CD4-positive, alpha-beta T cell treated with Interleukin-12 subunit alpha and Interleukin-12 subunit beta, for 1 hour (primary cell): ENCODE data around the gene LAMC3.
"Not testable (repeated sequence)": the region's sequence is repeated elsewhere in the genome, so short reads cannot be mapped to it uniquely, and the experiment has no call there.

Source experiments
- DNase-seq: peaks from one replicate; pipeline ENCODE4 v3.0.0-alpha.2; 2020

LAMC3 gene

DNA sequence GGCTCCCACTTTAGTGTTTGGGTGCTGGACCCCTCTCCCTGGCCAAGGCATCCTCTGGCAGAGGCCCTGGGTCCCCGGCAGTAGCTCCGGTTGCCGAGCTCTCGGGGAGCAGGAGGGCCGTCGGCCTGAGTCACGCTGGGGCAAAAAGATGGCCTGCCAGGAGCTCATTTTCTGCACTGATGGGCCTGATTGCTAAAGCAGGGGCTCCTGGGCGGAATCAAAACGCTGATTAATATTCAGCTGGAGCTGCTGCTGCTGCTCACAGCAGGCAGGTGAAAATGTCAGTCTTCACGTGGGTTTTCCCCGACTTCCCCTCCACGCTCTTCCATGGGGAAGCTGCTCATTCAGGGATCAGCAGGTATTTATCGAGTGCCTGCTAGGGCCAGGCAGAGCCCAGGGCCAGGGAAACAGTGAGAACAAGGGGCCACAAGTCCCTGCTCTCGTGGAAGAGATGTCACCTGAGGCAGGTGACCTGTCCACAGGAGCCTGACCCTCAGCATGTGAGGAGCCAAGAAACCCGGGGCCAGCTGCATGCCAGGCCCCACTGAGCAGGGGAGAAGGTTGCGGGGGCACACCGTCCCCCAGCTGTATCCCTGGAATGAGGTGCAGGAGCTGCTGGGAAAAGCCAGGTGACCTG lies 22.1 kb downstream of the LAMC3 start:
- no peak for DNase-seq

DNA sequence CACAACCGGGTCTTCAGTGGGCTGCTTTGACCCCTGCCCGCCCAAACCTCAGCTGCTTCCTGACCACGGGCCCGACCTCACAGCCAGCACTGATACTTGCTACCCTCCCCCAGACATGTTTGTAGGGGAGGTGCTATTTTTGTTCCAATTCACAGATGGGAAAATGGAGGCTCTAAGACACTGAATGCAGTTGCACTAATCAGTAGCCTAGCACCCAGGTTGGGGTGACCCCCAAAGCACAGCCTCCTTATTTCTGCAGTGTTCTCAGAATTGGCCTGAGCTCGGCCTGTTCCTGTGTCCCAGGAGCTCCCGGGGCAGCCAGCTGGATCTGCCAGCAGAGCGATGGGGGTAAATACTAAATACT lies 22.6 kb downstream of the LAMC3 start:
- no peak for DNase-seq

DNA sequence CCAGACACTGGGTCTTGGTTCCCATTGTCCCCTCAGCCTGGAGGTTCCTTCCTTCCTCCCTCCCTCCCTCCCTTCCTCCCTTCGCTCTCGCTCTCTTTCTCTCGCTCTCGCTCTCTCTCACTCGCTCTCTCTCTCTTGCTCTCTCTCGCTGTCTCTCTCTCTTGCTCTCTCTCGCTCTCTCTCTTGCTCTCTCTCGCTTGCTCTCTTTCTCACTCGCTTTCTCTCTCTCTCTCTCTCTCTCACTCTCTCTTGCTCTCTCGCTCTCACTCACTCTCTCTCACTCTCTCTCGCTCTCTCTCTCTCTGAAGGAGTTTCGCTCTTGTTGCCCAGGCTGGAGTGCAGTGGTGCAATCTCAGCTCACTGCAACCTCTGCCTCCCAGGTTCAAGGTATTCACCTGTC lies 23.4 kb downstream of the LAMC3 start:
- no peak for DNase-seq

DNA sequence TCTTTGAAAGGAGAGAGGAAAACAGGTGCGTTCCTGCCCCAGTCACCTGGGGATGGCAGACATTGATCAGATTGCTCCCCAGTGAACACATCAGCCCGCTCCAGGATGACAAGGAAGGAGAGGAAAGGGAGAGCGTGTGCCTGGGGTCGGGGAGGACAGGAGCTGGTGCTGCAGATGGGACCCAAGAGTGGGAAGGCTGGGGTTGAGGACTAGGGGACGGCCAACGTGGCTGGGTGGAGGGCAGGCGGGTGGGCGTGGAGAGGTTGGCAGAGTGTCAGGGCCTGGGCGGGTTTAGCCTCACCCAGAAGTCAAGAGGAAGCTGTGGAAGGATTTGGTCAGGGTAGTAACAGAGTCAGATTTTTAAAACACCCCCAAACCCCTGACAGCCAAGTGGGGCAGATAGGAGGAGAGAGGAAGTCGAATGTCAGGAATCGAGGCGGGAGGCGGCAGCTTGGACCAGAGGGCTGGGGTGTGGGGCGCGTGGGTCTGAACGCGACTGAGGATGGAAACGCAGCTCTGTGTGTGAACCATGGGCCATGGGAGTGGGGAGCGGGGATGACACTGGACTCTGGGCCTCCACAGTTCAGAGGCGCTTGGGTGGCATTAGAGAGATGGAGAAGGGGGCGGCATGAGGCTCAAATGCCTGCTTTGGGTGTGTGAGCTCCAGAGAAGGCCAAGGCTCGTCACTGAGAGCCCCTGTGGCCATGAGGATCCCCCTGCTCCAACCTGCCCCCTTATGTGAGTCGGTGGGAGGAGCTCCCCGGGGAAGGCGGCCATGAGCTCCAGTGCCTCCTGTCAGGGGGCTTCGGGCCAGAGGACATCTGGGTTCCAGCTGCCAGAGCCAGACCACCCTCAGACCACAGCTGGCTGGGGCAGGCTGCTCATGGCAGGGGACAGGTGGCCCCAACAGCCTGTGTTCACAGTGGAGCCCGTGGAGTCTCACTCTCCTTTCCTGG lies 24.6 kb downstream of the LAMC3 start:
- DNase-seq, result no peak

DNA sequence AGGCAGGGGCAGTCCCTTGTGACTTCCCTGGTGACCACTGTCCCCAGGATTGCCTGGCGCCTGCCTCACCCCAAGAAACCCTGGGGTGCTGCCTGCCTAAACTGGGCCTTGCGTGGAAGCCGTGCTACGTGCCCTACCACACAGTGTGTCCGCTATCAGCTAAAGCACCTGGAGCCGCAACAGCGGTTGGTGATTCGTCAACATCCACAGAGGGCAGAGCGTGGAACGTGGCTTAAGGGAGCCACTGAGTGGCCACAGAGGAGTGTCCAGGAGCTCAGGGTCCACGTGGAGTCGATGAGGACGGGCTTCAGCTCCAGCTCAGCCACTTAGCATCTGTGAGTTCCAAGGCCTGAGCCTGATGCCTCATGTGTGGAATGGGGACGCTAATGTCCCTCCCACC lies 25.3 kb downstream of the LAMC3 start:
- no peak for DNase-seq

DNA sequence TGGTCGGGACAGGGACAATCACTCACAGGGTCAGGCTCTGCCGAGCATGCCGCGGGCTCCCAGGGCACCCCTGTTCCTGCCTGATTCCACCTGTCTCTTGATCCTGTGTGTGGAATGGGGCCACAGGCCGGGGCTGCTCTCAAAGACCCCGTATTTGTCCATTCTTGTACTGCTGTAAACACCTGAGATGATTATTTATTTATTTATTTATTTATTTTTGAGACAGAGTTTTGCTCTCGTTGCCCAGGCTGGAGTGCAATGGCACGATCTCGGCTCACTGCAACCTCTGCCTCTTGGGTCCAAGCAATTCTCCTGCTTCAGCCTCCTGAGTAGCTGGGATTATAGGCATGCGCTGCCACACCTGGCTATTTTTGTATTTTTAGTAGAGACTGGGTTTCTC lies 25.8 kb downstream of the LAMC3 start:
- DNase-seq, result not testable (repeated sequence)

DNA sequence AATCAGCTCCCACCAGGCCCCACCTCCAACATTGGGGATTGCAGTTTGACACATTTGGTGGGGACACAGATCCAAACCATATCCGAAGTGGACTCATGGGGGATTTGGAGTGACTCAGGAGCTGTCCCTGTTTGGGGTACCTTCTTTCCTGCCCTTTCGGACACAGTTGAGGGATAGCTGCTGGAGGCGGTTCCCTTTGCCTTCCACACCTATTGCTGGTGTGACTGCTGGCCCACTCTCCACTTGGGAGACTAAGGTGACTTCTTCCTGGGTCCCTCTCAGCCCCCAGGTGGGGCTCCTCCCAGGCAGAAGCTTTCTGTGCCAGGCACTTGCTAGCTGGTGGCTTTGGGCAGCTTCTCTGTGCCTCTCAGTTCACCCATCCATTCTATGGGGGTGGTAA lies 26.6 kb downstream of the LAMC3 start:
- DNase-seq, result no peak

DNA sequence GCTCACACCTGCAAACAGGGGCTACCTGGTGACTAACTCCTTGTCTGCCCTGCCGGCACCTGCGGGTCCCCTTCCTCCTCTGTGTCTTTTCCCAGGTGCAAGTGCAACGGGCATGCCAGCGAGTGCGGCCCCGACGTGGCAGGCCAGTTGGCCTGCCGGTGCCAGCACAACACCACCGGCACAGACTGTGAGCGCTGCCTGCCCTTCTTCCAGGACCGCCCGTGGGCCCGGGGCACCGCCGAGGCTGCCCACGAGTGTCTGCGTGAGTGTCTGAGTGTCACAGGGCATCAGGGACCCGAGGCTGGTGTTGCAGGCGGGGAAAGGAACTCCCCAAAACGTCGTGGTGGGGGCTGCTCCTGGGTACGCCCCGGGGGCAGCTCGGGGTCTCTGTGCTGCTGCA lies 27.1 kb downstream of the LAMC3 start:
- no peak for DNase-seq

DNA sequence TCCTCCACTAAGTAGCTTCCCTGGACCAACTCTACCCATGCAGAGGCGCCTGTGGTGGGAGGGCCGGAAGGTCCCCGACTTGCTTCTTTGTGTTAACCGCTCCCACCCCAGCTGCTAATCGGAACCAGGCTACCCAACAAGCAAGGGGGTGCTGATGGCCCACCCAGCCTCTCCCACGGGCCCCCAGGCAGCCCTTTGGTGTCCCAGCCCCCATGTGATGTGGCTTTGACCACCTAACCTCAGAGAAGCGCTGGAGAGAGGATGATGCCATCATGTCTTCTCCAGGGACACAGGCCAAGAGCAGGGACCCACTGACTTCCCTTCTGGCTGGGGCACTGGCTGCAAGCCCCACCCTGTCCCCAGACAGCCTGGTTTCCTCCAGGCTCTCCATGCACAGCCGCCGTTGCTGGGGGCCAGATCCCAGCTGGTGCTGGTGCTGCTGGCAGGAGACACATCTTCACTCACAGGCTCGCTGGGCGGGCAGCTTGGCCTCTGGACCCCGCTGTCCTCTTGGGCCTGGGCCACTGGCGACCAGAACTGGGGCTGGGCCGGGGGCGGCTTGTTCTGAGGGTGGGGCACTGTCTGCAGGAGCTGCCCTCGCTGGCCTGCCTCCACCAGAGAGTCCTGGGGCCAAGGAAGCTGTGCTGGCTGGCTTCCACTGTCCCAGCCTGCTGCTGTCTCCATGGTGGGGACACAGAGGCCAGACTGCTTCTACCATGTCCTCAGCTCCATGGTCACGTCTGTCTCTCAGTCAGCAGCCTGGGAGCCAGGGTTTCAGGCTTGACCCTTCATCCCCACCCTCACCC lies 27.8 kb downstream of the LAMC3 start:
- DNase-seq, result no peak

DNA sequence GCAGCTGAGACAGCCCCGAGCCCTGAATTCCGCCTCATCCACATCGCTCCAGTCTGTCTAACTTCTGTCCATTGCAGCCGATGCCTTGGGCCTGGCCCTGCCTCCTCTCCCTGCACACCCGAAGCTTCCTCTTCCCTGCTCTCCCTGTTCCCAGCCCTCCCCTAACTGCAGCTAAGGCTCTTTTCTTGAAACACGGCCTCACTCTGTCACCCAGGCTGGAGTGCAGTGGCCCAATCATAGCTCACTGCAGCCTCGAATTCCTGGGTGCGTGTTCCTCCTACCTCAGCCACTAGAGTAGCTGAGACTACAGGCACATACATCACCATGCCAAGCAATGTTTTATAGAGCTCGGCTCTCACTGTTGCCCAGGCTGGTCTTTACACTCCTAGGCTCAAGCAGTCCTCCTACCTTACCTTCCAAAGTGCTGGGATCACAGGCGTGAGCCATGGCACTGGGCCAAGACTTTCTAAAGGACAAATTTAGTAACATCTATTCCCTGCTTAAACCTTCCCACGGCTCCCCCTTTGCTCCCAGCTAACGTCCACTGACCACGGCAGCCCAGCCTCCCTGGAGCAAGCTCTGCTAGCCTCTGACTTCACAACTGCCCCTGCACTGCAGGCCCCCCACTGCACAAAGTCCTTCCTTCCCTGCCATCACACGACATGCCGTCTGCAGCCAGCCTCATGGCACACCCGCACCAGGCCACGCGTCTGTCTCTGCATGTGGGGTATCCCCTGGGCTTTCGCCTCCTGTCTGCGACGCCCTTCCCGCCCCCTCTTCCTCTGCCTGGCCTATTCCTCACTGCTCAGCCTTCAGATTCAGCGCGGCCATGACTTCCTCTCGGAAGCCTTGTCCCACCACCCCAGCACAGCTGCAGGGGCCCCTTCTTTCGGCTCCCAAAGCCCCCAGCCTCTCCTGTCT lies 28.6 kb downstream of the LAMC3 start:
- DNase-seq, result no peak

DNA sequence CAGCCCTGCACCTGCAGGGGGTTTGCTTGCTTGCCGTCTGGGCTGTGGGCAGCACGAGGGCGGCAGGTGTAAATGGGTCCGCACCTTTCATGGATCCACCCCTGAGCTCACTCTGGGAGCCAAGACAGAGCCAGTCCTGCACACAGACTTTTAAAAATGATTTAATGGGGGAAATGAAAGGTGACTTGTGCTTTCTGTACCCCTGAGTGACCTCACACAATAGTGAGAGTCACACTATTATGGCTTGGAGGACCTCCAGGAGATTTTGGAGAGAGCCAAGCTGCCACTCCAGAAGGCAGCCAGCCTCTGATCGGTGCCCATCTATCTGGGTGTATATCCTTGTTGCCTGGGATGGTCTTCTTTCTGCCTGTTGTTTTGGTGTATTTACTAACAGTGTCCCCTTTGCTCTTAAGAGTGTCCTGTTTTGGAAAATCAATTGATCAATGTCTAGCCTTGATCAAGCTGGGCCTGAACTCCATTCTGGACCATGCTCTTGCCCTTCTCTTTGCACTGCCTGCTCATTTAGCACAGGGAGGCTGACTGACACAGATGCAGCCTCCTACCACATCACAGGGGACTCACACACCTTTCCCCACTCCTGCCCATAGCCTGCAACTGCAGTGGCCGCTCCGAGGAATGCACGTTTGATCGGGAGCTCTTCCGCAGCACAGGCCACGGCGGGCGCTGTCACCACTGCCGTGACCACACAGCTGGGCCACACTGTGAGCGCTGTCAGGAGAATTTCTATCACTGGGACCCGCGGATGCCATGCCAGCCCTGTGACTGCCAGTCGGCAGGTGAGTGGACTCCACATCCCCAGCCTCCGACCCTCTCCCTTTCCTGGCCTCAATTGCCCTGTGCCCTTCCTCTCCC lies 29.5 kb downstream of the LAMC3 start:
- DNase-seq, result no peak

DNA sequence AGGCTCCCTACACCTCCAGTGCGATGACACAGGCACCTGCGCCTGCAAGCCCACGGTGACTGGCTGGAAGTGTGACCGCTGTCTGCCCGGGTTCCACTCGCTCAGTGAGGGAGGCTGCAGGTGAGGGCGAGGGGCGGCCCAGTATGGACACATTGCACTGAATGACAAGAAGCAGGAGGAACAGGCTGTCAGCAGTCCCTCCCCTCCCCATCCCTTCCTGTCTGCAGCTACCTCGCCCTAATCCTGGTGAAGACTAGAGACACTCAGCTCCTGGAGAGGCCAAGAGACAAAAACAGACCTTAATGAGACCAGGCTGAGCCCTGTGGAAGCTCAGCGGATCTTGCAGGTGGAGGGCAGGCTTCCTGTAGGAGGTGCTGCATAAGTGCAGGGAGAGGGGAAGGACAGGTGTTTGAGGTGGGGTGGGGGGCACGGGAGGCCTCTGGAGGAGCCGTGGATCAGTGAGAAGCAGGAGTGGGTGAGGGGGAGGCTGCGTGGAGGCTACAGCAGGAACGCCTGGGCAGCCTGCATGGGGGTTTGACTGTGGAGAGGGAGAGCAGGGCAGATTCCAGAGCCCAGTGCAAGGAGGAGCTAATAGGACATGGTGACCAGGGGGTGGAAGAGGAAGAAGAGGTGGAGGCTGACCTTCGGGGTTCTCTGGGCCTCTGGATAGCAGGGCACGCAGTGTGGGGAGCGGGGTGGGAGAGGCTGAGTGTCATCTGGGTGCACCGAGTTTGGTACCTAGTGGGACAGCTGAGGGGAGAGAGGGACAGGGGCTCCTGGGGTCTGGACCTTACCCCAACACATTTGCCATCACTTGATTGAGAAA lies 30.4 kb downstream of the LAMC3 start:
- DNase-seq, result no peak

DNA sequence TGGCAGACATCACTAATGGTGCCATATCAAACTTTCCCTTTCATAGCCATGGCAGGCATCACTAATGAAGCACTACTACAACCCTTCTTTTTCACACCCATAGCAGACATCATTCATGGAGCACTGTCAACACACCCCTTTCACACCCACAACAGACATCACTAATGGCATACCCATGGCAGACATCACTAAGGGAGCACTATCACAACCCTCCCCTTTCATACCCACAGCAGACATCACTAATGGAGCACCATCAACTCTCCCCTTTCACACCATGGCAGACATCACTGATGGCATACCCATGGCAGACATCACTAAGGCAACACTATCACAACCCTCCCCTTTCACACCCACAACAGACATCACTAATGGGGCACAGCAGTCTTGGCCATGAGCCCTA lies 33.7 kb downstream of the LAMC3 start:
- no peak for DNase-seq

DNA sequence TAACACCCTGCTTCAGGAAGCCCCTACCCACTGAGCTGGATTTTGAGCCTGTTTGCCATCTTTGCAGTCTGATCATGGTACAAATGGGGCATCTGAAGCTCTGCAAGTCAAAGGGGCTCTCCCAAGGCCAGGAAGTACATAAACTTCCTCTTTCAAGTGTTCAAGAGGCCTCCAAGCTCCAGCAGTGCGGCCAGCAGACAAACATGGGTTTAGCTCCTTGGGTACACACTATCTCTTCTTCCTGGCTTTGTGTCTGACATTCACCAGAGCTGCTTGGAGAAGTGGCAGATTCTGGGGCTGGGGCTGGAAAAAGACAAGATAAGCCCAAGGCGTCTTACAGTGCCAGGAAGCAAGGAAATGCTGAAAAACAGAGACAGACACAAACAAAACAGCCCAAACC lies 34.1 kb downstream of the LAMC3 start:
- no peak for DNase-seq

DNA sequence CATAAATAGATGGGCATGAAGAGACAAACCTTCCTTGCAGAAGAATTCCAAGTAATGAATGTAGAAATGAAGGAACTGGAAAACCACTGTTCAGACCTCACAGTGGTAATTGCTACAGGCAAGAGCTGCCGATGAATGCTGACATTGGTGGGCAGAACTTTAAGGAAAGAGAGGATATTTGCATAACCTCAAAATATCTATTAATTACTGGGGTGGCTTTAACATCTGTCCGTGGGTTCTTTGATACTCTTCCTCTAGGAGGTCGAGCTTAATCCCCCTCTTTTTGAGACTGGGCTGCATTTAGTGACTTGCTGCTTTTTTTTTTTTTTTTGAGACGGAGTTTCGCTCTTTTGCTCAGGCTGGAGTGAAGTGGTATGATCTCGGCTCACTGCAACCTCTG lies 34.7 kb downstream of the LAMC3 start:
- no peak for DNase-seq

DNA sequence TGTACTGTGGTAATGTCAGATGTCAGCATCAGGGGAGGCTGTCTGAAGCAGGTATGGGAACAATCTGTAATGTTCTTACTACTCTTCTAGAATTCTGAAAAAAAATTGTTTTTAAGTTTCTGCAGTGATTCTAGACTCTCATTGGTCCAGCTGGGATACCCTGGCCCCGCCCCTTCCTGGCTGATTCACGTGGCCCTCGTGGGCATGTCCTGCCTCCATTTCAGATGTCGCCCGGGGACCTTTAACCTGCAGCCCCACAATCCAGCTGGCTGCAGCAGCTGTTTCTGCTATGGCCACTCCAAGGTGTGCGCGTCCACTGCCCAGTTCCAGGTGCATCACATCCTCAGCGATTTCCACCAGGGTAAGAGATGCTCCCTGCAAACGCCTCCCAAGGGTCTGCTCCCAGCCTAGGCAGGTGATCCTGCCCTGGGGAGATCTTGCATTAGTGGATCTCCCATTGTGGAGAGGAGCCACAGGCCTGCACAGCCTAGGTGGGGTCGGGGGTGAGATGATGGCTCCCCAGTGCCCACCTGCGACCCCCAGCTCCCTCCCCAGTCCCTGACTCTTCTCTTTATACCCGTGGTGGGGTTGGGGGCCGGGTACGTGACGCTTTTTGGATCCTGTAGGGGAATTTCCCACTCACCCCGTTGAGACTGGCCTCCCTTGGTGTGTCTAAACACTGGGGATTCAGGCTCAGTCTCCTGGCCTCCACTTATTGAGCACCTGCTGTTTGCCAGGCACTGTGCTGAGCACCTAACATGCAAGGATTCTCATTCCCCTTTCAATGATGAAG lies 36.5 kb downstream of the LAMC3 start:
- peak; percentile 12 for DNase-seq

DNA sequence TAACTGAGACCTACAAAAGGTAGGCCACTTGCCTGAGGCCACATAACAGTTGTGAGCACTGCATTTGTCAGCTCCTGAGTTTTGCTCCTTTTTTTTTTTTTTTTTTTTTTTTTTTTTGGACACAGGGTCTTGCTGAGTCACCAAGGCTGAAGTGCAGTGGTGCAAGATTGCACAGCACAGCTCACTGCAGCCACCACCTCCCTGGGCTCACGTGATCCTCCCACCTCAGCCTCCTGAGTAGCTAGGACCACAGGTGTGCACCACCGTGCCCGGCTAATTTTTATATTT lies 37.1 kb downstream of the LAMC3 start:
- DNase-seq, result no peak

DNA sequence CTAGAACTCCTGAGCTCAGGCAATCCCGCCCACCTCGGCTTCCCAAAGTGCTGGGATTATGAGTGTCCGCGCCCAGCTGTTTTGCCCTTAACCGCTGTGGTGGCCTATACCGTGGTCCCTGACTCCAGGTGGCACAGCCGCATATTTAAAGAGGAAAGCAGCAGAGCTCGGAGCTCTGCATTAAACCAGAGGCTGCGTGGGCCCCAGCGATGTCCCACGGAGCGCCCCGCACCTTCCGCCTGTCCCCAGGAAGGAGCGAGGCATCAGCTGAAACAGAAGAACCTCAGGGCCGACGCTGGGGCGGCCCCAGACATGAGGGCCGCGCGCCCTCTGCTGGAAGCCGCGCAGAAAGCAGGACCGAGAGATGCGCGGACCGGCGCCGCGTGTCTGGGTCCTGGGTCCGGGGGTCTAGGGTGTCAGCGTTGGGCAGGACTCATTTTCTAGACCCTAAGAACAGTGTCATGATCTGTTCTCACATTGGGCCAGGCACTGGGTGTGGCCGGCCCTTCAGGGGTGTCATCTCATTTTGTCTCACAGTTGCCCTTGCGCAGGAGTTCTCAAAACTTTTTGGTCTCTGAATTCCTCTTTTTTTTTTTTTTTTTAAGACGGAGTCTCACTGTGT lies 37.7 kb downstream of the LAMC3 start:
- peak; percentile 66 for DNase-seq

DNA sequence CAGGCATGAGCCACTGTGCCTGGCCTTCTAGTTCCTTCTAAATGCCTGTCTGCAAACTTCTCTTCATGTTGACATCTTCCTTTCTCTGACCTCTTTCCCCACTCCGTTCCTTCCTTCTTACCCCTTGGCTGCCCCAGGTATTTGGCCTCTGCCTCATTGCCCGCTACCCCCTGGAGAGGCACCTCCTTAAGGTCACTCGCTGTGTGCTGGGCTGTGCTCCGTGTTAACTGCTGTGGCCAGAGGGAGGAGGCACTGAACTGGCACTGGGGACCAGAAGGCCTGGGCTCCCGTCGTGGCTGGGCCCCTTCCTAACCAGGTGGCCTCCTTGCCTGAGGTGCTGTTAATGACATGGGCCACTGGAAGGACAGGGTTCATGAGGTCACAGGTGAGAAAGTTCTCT lies 39.4 kb downstream of the LAMC3 start:
- no peak for DNase-seq

DNA sequence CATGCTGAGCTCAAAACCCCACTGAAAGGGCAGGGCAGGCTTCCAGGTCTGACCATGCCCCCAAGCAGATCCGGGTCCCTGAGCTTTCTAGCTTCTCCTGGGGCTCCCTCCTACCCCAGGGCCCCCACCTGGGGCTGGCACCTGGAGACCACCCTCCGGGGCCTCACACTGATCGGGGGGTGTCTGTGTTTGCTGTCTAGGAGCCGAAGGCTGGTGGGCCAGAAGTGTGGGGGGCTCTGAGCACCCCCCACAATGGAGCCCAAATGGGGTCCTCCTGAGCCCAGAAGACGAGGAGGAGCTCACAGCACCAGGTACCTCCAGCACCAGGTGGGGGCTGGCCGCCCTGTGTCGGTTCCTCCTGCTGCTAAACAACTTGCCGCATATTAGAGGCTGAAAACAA lies 39.8 kb downstream of the LAMC3 start:
- no peak for DNase-seq
